Mesothelial cell of epicardium (in vitro differentiated cells): ENCODE measurements around the gene MIXL1. TPM values are rescaled to one million over a fixed set of nuclear protein-coding genes. Genes with fewer than 3 reads are reported as not detected.
"Not testable (repeated sequence)": the region's sequence is repeated elsewhere in the genome, so short reads cannot be mapped to it uniquely, and the experiment has no call there.

Experiments
- DNase-seq, 2 experiments: peaks; one replicate each; pipeline ENCODE4 v3.0.0; 2021; ENCODE audit warnings: low spot score in 2 of 2; ENCODE audit not compliant: unreplicated experiment in 2 of 2
- H3K27ac Mint-ChIP-seq: 2 replicates; pipeline ENCODE4 v1.8.0; 2021; ENCODE audit warnings: mixed read lengths
- H3K27me3 Mint-ChIP-seq: 2 replicates; pipeline ENCODE4 v1.8.0; 2021; ENCODE audit warnings: low read depth, mixed read lengths
- H3K36me3 Mint-ChIP-seq: 2 replicates; pipeline ENCODE4 v1.8.0; 2021; ENCODE audit warnings: mixed read lengths
- H3K4me1 Mint-ChIP-seq: 2 replicates; pipeline ENCODE4 v1.8.0; 2021; ENCODE audit warnings: mixed read lengths
- H3K4me3 Mint-ChIP-seq: 2 replicates; pipeline ENCODE4 v1.8.0; 2021; ENCODE audit warnings: mild to moderate bottlenecking, moderate library complexity, mixed read lengths
- H3K9me3 Mint-ChIP-seq: 2 replicates; pipeline ENCODE4 v1.8.0; 2021; ENCODE audit warnings: mixed read lengths
- total RNA-seq: library from RNA; stranded (reverse); gene quantifications from 3 replicates; pipeline ENCODE4 v1.2.1, GENCODE V29; 2021
- TF ChIP-seq, protein P1 (sequence below): fragments of 200-600 bp; sonication (generic); IDR thresholded peaks from one replicate; pipeline ENCODE4 v1.5.0; 2021; ENCODE audit warnings: antibody characterized with exemption; ENCODE audit not compliant: unreplicated experiment

Gene MIXL1
- total RNA-seq, 1 donor from 2014 or later, result 3.4 TPM

DNA sequence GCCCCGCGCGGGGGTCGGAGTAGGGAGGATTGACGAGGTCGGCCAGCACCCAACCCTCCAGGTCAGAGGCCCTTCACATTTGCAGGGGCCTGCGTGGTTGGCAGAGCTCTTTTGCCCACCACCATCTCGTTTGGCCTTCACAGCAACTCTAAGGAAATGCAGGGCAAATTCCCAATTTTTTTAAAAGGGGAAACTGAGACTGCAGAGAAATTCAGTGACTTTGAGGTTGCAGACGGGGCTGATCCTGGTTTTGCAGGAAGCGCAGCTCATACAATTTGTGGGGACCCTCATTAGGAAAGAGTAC lies 36.5 kb upstream of the MIXL1 start:
- TF ChIP-seq, protein P1, sequence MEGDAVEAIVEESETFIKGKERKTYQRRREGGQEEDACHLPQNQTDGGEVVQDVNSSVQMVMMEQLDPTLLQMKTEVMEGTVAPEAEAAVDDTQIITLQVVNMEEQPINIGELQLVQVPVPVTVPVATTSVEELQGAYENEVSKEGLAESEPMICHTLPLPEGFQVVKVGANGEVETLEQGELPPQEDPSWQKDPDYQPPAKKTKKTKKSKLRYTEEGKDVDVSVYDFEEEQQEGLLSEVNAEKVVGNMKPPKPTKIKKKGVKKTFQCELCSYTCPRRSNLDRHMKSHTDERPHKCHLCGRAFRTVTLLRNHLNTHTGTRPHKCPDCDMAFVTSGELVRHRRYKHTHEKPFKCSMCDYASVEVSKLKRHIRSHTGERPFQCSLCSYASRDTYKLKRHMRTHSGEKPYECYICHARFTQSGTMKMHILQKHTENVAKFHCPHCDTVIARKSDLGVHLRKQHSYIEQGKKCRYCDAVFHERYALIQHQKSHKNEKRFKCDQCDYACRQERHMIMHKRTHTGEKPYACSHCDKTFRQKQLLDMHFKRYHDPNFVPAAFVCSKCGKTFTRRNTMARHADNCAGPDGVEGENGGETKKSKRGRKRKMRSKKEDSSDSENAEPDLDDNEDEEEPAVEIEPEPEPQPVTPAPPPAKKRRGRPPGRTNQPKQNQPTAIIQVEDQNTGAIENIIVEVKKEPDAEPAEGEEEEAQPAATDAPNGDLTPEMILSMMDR, result no peak
- Mint-ChIP-seq H3K4me3 (peak overlapping the region; percentile 83), H3K9me3 (no peaks in the 10 kb centered on the region), H3K4me1 (peaks cover 29% of the 10 kb centered on the region), H3K36me3 (peaks cover 4% of the 10 kb centered on the region), H3K27me3 (no peaks in the 10 kb centered on the region), H3K27ac (peak overlapping the region; percentile 93)
- no peak for DNase-seq

DNA sequence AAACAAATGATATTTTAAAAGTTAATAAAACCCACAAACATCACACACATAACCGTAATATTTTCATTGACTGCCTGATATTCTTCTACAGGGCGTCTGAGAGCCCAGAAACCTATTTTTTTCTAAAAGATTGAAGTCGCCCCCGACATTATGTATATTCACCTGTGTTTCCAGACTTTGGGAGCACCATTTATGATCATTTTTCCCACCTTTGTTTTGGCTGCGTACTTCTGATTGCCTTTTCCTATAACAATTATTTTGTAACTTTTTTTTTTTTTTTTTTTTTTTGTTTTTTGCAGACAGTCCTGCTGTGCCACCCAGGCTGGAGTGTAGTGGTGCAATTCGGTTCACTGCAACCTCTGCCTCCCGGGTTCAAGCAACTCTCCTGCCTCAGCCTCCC lies 36.1 kb upstream of the MIXL1 start:
- H3K36me3 Mint-ChIP-seq, result peaks cover 4% of the 10 kb centered on the region
- DNase-seq, result no peak
- H3K27me3 Mint-ChIP-seq, result no peaks in the 10 kb centered on the region
- no peaks in the 10 kb centered on the region for H3K9me3 Mint-ChIP-seq
- H3K4me1 Mint-ChIP-seq, result peaks cover 27% of the 10 kb centered on the region
- TF ChIP-seq, protein P1, result no peak
- H3K4me3 Mint-ChIP-seq, result peak overlapping the region; percentile 83
- peak overlapping the region; percentile 93 for H3K27ac Mint-ChIP-seq

DNA sequence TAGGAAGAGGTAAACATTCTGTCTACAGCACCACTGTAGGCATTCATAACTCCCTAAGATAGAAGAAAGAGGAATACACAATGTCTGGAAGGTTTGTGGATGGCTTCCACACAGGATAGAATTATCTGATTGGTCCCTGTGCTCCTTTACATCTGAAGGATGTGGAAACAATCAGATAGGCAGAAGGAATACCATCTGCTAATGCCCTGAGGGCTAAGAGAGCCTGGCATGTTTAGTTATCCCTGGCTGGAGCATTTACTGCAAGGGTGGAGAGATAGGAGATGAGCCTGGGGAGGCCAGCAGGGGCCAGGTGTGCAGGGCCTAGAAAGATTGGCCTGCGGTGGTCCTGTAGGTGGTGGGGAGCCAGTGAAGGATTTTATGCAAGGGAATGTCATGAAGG lies 28.3 kb upstream of the MIXL1 start:
- TF ChIP-seq, protein P1, result no peak
- Mint-ChIP-seq H3K4me1 (peaks cover 3% of the 10 kb centered on the region), H3K27ac (no peak overlapping the region), H3K9me3 (no peaks in the 10 kb centered on the region), H3K36me3 (no peaks in the 10 kb centered on the region), H3K27me3 (no peaks in the 10 kb centered on the region), H3K4me3 (no peak overlapping the region)
- no peak for DNase-seq

DNA sequence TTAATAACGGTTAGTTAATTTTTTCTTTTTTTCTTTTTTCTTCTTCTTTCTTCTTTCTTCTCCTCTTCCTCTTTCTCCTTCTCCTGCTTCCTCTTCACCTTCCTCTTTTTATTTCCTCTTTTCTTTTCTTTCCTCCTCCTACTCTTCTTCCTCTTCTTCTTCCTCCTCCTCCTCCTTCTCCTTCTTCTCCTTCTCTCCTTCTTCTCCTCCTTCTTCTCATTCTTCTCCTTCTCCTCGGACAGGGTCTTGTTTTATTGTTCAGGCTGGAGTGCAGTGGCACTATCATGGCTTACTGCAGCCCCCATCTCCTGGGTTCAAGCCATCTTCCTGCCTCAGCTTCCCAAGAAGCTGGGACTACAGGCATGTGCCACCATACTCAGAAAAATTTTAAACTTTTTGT lies 23.5 kb upstream of the MIXL1 start:
- no peak overlapping the region for H3K27ac Mint-ChIP-seq
- H3K9me3 Mint-ChIP-seq, result no peaks in the 10 kb centered on the region
- H3K36me3 Mint-ChIP-seq, result no peaks in the 10 kb centered on the region
- H3K27me3 Mint-ChIP-seq, result no peaks in the 10 kb centered on the region
- H3K4me3 Mint-ChIP-seq, result no peak overlapping the region
- DNase-seq, result no peak
- peaks cover 3% of the 10 kb centered on the region for H3K4me1 Mint-ChIP-seq
- TF ChIP-seq, protein P1, result no peak

DNA sequence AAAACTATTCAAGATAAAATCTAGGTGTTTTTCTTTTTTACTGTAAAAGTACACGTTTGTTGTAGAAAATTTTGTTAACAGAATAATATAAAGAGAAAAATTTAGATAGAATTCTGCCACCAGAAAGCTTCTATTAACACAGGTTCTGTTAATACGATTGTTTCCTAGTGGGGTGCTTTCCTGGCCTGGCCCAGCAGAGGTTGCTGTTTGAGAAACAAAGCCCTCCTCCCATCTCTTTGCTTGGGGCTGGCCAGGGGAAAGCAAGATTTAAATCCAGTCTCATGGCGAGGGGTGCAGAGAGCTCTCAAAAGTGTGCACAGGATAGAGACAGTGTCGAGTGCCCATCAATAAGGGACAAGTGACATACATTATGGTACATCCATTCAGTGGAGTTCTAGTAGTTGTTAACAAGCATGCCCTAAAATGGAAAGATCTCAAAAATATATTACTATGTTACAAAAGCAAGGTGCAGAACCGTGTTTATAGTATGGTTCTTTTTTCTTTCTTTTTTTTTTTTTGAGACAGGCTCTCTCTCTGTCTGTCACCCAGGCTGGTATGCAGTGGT lies 22.4 kb upstream of the MIXL1 start:
- no peak overlapping the region for H3K27ac Mint-ChIP-seq
- no peaks in the 10 kb centered on the region for H3K36me3 Mint-ChIP-seq
- TF ChIP-seq, protein P1, result no peak
- H3K4me3 Mint-ChIP-seq, result no peak overlapping the region
- no peaks in the 10 kb centered on the region for H3K27me3 Mint-ChIP-seq
- DNase-seq, result no peak
- H3K9me3 Mint-ChIP-seq, result no peaks in the 10 kb centered on the region
- peaks cover 3% of the 10 kb centered on the region for H3K4me1 Mint-ChIP-seq

DNA sequence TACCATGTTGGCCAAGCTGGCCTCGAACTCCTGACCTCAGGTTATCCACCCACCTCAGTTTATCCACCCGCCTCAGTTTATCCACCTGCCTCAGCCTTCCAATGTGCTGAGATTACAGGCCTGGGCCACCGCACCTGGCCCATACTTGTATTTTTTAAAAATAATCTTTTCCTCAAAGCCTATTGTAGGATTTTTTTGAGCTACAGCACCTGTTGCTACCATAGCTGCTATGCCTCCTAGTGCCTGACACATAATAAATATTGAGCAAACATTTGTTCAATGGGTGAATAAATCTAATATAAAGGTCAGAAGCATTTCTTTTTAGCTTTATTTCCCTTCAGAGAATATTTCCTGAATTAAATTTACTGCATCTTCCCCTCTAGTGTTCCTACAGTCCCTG lies 21.2 kb upstream of the MIXL1 start:
- Mint-ChIP-seq H3K9me3 (no peaks in the 10 kb centered on the region), H3K27ac (no peak overlapping the region), H3K4me3 (no peak overlapping the region), H3K4me1 (no peaks in the 10 kb centered on the region), H3K27me3 (no peaks in the 10 kb centered on the region), H3K36me3 (no peaks in the 10 kb centered on the region)
- TF ChIP-seq, protein P1, result no peak
- DNase-seq, result no peak

DNA sequence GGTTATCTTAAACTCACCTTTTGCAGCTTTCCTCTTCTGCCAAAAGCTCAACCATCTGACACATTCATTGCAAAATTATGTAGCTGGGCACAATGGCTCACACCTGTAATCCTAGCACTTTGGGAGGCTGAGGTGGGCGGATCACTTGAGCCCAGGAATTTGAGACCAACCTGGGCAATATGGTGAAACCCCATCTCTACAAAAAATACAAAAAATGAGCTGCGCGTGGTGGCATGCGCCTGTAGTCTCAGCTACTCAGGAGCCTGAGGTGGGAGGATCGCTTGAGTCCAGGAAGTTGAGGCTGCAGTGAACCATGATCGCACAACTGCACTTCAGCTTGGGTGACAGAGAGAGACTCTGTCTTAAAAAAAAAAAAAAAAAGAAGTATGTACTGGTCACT lies 20.8 kb upstream of the MIXL1 start:
- H3K36me3 Mint-ChIP-seq, DNase-seq, H3K27me3 Mint-ChIP-seq, H3K4me3 Mint-ChIP-seq, H3K4me1 Mint-ChIP-seq, H3K9me3 Mint-ChIP-seq, H3K27ac Mint-ChIP-seq: not testable (repeated sequence)
